T-helper 2 cell treated with Interferon-gamma antibody and Interleukin-4, amounts not matched to agents 100 ng/mL and 5 ng/mL, for 36 hours (primary cell): ENCODE data around the gene FANCI. TPM values are rescaled to one million over a fixed set of nuclear protein-coding genes. Genes with fewer than 3 reads are reported as not detected.

ENCODE experiments used
- intact Hi-C: fragments of 100-400 bp; cut with micrococcal nuclease; formaldehyde crosslinking; loops from one replicate; pipeline ENCODE4 v1.15.1; 2023
- total RNA-seq: library from RNA; stranded (reverse); gene quantifications from 2 replicates; pipeline ENCODE4 v1.2.3, GENCODE V29; 2022

FANCI gene
- total RNA-seq, 1 donor from 2014 or later = 202 TPM

DNA sequence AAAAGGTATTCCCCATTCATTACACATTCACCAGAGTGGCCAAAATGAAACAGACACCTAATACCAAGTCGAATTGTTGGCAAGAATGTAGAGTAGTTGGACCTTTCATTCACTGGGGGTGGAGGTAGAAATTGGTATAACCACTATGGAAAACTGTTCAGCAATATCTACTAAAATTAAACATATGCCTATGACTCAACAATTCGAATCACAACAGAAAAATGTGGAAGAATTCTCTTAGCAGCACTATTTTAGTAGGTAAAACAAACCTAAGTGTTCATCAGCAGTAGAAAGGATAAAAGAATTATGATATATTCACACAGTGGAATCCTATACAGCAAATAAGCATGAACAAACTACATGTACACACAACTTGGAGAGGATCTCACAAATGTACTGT, 60.2 kb downstream of the FANCI start:
- intact Hi-C loops = no loop called here

DNA sequence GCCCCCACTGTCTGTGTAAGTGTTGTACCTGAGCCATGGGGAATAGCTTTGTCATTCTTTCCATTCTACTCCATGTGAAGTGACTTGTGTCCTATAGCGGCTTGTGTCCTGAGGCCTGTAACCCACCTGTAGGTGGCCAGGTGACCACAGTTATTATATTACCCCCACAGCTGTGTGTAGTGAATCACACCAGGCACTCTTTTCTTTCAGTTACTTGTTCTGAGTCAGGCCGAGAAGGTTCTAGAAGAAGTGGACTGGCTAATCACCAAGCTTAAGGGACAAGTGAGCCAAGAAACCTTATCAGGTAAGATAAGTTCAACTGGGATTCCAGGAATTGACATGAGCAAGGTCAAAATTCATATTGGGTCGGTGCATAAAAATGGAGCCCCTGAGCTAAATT, 61.6 kb downstream of the FANCI start:
- intact Hi-C loops = no loop called here

DNA sequence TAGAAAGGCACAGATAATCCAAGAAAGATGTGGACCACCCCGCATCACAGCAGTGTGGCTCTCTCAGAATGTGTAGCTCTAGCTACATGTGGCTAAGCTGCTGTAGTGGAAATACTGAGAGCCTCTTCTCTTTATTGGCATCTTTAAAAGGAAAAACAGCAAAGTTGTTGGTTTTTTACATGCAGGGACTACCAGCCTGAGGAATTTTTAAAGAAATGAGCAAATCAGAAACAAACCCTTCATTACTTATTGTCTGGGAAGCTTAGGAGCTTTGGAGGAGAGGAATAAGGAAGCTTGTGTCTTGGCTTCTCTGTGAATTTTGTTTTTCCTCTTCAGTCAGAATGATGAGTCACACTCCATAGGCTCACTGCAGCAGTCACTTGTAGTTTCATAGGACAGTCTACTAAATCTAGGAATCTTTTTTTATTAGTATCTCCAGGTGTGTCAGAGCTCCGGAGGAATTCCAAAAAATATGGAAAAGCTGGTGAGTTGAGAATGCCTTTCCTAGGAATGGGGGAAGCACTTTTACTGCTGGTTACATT, 63.3 kb downstream of the FANCI start:
- intact Hi-C loops = no loop called here

DNA sequence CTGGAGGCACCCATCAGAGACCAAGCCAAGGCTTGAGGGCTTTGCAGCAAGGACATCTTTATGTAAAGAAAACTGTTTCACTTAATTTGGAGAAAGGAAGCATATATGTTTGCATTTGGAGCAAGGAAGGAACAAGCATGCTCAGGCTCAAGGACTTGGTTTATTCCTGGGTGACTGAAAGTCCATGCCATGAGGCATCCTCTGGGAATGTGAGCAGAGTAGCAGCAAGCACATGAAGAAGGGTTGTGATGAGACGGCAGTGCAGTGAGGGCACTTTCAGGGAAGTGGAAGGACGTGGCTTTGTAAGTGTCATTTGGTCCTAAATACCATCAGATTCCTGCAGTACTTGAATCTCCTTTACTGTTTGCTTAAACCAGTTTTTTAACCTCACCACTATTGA, 64.0 kb downstream of the FANCI start:
- intact Hi-C loops = no loop called here

DNA sequence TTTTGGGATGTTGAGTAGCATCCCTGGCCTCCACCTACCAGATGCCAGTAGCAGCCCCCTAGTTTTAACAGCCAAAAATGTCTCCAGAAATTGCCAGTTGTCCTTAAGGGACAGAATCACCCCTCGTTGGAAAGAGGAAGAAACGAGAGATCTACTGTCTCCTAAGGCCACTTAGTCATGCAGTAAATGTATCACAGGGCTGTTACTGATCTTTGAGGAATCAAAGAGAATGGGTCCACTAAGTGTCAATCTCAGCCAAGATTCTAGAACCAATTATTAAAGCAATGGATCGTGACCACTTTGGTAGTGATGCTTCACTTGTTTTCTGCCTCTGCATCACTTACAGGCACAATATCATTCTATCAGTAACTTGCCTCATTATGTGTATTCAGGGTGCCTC, 64.5 kb downstream of the FANCI start:
- intact Hi-C loops = no loop called here

DNA sequence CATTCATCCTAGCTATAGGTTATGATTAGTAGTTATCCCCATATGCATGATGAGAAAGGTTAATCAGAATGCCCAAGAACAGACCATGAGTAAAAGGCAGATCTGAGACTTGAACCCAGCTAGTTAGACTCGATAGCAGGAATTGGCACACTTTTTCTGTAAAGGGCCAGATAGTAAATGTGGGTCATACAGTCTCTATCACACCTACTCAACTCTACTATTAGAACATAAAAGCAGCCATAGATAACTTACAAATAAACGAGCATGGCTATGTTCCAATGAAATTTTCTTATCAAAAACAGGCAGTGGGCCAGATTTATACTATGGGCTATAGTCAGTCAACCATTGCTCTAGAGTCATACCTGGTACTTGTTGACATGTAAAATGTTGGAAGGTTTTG, 66.2 kb downstream of the FANCI start:
- intact Hi-C loops = no loop called here

GRCh38 chr15:89315375-89315929, 71.7 kb downstream of the FANCI start:
- intact Hi-C loops = no loop called here

DNA sequence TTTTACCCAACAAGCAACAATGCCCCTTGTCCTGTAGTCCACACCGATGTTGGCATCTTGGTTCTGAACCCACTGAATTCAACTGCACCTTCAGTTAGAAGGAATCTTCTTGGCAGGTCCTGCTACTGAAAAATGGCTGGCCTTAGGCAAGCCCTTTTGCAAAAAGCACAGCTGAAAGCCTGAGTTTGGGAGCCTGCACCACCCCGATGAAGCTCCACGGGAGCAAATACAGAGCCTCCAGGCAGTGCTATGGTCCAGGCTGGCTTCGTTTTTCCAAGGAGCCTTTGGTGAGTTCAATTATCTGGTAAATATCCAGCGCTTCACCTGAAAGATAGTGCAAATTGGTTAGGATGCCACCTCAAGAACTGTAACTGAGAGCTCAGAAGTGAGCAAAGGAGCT, 72.7 kb downstream of the FANCI start:
- intact Hi-C loops = no loop called here

DNA sequence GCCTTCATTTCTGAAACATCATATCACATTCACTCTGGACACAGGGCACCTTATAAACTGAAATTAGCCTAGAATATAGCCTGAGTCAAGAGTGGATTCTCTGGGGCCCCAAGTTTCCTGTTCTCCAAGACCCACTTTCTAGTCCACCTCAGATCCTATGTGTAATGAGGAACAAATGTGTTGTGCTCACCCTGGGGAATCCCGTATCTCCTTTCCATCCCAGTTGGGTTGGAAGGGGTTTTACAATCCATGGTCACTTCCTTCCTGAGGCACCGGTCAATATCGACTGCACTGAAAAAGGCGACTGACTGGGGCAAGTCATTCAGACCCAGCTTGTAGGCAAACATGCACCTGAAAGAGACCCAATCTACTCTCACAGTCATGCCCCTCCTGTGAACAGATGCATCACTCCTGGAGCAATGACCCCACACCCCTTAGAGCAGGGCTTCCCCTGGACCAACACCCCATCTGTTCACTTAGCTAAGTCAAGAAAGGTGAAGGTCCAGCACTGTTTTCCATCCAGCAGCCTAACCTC, 73.5 kb downstream of the FANCI start:
- intact Hi-C loops = no loop called here

DNA sequence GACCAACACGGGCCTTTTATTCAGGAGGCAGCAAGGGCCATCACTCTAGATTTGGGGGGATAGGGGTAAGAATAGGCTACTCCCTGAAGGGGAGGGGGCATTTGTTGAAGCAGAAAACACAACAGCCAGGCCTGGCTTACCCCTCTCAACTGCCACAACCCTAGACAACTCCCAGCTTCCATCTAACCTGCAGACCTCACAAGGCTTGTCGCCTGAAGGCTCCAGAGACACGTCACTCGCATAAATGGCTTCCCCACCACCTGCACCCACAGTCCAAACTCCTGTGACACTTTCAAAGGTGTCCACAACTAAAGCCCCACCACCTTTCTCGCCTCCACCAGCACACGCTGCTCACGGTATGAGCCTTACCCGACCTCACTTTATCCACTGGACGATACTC, 75.9 kb downstream of the FANCI start:
- intact Hi-C loops = no loop called here

DNA sequence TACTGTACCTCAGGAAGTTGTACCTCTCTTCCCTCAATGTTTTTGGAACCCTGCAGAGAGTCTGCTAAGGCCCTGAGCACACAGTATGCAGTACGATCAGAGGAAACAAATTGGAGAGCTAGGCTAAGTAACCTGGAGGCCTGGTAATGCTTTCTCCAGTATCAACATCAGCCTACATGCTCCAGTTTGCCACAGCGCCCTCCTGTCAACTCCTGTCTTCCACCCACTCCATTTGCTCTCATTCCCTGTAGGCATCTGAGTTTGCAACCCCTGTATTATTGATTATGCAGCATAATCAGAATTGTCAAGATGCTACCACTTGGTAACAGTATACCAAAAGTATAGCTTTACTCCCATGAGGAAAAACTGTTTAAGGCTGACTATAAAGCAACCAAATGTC, 76.4 kb downstream of the FANCI start:
- intact Hi-C loops = no loop called here

- intact Hi-C loops = no loop called here
Observed at GRCh38 chr15:89321521-89322410, 78.0 kb downstream of the FANCI start.

GRCh38 chr15:89322822-89323221, 79.0 kb downstream of the FANCI start:
- intact Hi-C loops = no loop called here

DNA sequence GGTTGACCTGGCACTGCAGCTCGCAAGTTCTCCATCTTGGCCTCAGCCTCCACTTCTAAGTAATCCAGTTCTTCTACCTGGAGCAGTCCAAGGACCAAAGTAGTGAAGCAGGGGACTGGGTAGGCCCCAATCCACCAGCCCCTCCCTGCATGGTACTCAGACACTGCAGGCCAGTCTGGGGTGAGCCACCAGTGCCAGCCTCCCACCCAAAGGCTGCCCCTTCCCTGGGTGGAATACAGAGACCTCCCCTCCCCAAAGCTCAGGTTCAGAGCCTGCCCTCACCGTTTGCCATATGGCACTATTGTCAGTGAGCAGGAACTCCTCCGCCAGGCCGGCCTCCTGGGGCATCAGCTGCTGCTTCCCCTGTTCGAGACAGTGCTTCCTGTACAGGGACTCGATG, 80.0 kb downstream of the FANCI start:
- intact Hi-C loops = no loop called here

DNA sequence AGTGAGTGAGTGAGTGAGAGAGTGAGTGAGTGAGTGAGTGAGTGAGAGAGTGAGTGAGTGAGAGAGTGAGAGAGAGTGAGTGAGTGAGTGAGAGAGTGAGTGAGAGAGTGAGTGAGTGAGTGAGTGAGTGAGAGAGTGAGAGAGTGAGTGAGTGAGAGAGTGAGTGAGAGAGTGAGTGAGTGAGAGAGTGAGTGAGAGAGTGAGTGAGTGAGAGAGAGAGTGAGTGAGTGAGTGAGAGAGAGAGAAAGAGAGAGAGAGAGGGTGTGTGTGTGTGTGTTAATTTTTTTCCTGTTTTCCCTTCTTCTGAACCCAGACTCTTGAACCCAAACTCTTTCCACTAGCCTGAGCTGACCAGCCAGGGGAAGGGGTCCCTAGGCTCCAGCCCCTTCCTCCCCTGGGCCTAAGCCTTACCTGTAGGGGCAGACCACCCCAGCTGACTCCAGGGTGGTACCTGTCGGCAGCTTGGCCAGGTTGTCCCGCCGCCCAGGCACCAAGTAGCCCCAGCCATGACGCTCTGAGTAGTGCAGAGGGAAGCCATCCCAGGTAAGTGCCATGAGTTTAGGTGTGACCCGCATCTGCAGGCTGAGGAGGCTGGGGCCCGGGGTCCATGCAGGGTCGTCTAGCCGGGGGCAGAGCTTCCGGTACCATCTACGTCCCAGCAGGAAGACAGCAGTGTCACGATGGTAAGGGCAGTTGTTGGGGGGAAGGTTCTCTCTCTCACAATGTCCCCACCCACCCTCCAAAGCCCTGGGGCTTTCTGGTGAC, 81.4 kb downstream of the FANCI start:
- intact Hi-C loops = no loop called here

GRCh38 chr15:89326316-89326715, 82.5 kb downstream of the FANCI start:
- intact Hi-C loops = no loop called here

DNA sequence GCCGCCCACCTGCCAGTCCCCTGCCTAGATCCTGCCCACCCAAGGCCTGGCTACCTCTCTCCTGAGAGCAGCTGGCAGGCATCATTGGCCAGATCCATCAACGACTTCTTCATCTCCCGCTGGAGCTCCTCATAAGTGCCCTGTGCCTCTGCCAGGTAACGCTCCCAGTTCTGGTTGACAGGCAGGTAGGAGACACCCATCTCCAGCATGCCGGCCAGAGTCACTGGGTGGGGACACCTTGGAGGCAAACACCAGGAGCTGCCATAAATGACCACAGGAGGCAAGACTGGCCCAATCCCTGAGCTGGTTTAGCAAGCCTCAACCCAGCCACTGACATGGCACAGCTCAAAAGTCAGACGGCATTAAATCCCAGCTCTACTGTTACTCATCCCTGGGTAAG, 83.3 kb downstream of the FANCI start:
- intact Hi-C loops = no loop called here

DNA sequence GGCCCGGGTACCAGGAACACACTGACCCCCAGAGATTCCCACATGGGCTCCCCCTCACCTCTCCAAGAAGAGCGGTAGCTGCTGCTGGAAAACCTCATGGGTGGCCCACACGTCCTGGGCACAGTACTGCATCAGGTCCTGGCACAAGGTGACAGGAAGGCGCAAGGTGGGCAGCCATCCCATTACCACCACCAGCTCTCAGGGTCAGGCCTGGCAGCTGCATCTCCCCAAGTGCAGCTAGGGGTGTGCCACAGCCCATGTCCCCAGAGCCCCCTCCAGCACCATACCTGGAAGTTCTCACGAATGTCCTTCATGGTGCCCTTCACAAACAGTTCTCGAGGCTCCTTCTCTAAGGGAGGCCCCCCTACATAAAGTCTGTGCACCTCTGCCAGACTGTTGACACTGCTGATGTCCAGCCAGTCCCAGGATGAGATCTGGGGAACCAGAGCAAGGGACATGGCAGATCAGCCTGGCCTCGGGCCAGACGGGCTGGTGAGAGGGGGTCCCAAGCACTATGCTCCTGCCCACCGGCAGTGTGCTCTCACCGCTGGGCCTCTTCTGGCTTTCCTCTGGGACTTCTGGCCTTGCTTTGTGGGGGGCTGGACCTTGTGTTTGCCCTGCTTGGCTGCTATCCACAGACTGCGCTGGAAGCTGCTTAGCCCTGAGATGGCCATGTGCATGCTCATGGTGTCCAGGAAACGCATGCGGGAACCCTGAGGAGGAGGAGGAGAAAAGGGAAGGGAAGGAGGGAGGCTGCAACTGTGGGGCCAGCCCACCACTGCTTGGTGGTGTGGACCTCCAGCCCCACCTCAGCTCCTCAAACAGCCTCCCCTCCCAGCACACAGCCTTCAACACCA, 84.8 kb downstream of the FANCI start:
- intact Hi-C loops = no loop called here

- intact Hi-C loops = loop anchor here (10.0 kb wide), 2 partner anchors 435 to 705 kb away; partner anchors contain the start of genes AEN and HAPLN3
Observed at GRCh38 chr15:89329329-89330084, 85.7 kb downstream of the FANCI start.

DNA sequence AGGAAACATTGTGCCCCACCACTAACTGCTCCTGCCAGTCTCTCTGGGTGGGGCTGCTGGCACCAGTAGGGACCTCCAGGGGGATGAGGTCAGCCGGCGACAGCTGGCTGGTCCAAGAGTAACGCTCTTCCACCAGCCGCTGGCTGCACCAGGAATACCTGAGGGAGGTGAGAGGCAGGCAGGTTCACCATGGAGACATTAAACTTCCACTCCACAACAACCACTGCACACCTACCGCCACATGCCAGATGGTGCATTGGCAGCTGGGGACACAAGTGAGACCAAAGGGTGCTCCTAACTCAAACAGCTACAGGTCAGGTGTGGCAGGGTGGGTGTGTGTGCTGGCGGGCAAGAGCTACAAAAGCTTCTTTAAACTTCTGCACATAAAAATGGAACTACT, 86.3 kb downstream of the FANCI start:
- intact Hi-C loops = loop anchor here (10.0 kb wide), 2 partner anchors 435 to 705 kb away; partner anchors contain the start of genes AEN and HAPLN3
